Duodenal mucosa (tissue), 2 donors: Measurements from ENCODE around the gene ANKRD22.

Experiments used
- H3K27ac ChIP-seq: one replicate; pipeline ENCODE4 v1.7.0; 2013; ENCODE audit warnings: low read depth, low read length
- H3K27me3 ChIP-seq, 2 donors: one replicate each; pipeline ENCODE4 v1.7.0; 2013; ENCODE audit warnings: low read length in 2 of 2, control low read depth in 1 of 2; ENCODE audit not compliant: insufficient read depth in 2 of 2, control insufficient read depth in 1 of 2
- H3K36me3 ChIP-seq, 2 donors: one replicate each; pipeline ENCODE4 v1.7.0; 2013; ENCODE audit warnings: low read length in 2 of 2, control low read depth in 1 of 2; ENCODE audit not compliant: insufficient read depth in 2 of 2, control insufficient read depth in 1 of 2
- H3K4me1 ChIP-seq, 2 donors: one replicate each; pipeline ENCODE4 v1.7.0; 2013; ENCODE audit warnings: low read length in 2 of 2, control low read depth in 1 of 2; ENCODE audit not compliant: insufficient read depth in 2 of 2, control insufficient read depth in 1 of 2
- H3K4me3 ChIP-seq, 2 donors: one replicate each; pipeline ENCODE4 v1.7.0; 2013; ENCODE audit warnings: low read length in 2 of 2, low read depth in 1 of 2
- H3K9ac ChIP-seq, 2 donors: one replicate each; pipeline ENCODE4 v1.7.0; 2013; ENCODE audit warnings: low read length in 2 of 2, low read depth in 1 of 2
- H3K9me3 ChIP-seq, 2 donors: one replicate each; pipeline ENCODE4 v1.7.0; 2013; ENCODE audit warnings: low read length in 2 of 2, control low read depth in 1 of 2; ENCODE audit not compliant: control insufficient read depth in 1 of 2

ANKRD22 gene

DNA sequence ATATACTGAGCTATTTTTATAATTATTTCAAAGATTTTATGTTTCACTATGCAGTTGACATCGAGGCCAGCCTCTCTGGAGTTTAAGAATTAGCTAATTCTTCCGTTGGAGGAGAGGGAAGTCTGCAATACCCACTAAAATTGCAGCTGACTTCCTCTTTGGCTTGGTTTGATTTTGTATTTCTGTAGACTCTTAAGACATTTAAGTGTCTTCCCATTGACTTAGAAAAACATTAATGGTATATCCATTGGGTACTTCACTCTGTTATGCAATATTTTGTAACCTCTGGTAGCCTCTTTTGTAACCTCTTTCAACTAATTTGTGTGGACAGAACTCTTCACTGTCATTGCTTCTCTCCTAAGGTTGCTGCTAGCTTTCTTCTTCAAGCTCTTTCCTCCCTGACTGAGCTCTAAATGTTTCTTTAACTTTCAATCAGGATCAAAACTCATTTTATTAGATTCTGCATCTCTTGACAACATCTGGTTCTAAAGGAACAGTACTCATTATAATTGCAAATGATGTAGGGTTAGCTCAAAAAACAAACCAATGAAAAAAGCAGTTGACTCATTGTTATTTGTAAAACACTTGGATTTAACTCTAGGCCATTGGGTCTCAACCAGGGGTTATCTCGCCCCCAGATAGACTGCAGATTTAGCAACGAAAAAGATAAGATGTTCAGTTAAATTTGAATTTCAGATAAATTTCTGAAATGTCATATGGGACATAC is 1.7 kb upstream of the ANKRD22 start:
- Histone ChIP-seq H3K9me3 (no peaks in the 10 kb centered on the region), H3K4me1 (peaks cover 7 to 43% of the 10 kb centered on the region in 2 donors), H3K4me3 (no peak overlapping the region), H3K27me3 (no peaks in the 10 kb centered on the region), H3K36me3 (no peaks in the 10 kb centered on the region), H3K27ac (no peak overlapping the region), H3K9ac (no peak overlapping the region)

DNA sequence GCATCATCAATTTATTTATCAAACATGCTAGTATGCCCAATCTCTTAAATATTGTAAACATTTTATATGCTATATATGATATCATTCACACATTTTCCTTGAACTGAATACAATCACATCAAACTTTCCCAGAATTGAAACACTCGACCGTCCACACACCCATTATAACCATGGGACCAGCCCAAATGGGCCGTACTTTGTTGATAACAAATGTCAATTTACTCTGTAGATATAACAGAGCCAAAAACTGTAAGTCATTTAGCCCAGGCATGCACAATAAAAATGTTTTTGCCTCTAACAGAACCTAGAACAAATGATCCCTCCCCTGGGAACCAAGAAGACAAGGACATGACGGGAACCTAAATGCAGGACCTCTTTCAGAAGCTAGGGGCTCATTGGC is 683 bp upstream of the ANKRD22 start:
- no peaks in the 10 kb centered on the region for H3K27me3 ChIP-seq
- no peak overlapping the region for H3K4me3 ChIP-seq
- peaks cover 7 to 40% of the 10 kb centered on the region in 2 donors for H3K4me1 ChIP-seq
- H3K9me3 ChIP-seq = no peaks in the 10 kb centered on the region
- no peaks in the 10 kb centered on the region for H3K36me3 ChIP-seq
- no peak overlapping the region for H3K9ac ChIP-seq
- H3K27ac ChIP-seq = no peak overlapping the region

DNA sequence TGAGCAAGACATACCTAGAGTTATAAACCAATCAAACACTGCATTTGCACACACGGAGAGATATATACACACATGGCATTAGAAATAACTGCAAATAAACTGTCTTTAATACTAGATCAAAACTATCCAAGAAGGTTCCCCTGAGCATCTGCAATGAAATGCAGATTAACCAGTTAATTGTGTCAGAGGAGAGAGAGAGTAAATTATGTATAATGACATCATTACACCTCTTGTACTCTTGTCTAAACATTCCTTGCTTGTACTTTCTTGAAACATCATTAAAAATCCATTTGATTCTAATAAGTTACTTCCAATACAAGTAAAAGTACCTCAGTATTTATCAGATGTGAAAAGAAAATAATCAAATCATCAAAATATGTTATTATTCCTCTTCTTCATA is 932 bp downstream of the ANKRD22 start:
- H3K4me3 ChIP-seq = peak overlapping the region; percentile 17 to 23
- no peaks in the 10 kb centered on the region for H3K9me3 ChIP-seq
- no peak overlapping the region for H3K27ac ChIP-seq
- no peaks in the 10 kb centered on the region for H3K27me3 ChIP-seq
- peak overlapping the region in 1 of 2 donors; percentile 40 for H3K9ac ChIP-seq
- peaks cover 7 to 40% of the 10 kb centered on the region in 2 donors for H3K4me1 ChIP-seq
- no peaks in the 10 kb centered on the region for H3K36me3 ChIP-seq

DNA sequence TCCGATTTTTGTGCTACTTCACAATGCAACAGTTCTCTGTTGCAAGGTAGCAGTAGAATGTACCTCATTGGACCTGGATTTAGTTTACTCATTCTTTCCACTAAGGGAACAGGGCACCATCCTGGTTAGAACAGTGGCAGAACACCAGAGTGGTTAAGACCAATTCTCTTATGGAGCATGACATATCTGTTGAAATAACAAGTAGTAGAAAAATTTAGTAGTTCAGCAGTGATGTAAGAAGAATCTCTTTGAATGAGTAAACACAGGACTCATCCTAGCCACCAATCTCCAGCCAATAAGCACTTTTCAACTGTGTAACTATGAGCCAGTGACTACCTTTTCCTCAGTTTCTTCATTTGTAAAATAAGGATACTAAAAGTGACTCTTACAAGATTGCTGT is 2.4 kb downstream of the ANKRD22 start:
- Histone ChIP-seq H3K4me1 (peaks cover 4 to 33% of the 10 kb centered on the region in 2 donors), H3K27ac (no peak overlapping the region), H3K36me3 (no peaks in the 10 kb centered on the region), H3K4me3 (no peak overlapping the region), H3K9me3 (no peaks in the 10 kb centered on the region), H3K9ac (no peak overlapping the region), H3K27me3 (no peaks in the 10 kb centered on the region)

DNA sequence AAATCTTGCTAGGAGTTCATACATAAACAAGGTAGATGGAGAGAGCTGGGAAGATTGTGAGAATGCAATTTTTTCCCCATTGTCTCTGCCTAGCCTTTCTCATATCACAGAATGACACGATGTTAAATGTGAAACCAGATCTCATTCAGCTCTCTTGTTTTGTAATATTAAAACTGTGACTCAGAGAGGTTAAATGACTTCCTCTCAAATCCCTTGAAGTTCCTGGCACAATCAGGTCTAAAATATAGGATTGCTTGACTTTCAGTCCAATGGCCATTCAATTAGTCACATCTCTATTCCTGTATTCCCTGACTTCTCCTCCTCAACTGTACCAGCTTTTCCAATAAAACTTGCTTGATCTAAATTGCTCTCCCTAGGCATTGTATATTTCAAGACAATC is 3.1 kb downstream of the ANKRD22 start:
- no peak overlapping the region for H3K4me3 ChIP-seq
- no peaks in the 10 kb centered on the region for H3K27me3 ChIP-seq
- H3K36me3 ChIP-seq = no peaks in the 10 kb centered on the region
- no peak overlapping the region for H3K27ac ChIP-seq
- H3K9ac ChIP-seq = no peak overlapping the region
- H3K4me1 ChIP-seq = peaks cover 4 to 32% of the 10 kb centered on the region in 2 donors
- no peaks in the 10 kb centered on the region for H3K9me3 ChIP-seq

DNA sequence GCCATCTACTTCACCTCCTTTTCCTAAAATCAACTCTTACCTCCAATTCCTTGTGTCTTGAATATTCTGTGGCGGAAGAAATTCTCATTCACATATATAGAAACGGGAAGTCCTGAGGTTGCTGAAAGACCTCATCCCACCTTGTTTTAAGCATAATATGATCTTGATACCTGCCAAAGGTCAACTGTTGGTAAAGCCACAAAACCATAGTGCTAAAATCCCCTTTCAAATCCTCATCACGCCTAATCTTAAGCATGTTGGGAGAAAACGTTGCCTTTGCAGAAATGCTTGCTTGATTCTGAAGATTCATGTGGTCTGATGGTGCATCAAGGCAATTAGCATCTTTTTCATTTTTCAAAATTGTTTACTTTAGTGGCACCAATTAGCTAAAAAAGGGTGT is 8.5 kb downstream of the ANKRD22 start:
- Histone ChIP-seq H3K4me1 (peaks cover 0 to 32% of the 10 kb centered on the region in 2 donors), H3K36me3 (no peaks in the 10 kb centered on the region), H3K27ac (no peak overlapping the region), H3K4me3 (no peak overlapping the region), H3K27me3 (no peaks in the 10 kb centered on the region), H3K9me3 (no peaks in the 10 kb centered on the region), H3K9ac (no peak overlapping the region)

DNA sequence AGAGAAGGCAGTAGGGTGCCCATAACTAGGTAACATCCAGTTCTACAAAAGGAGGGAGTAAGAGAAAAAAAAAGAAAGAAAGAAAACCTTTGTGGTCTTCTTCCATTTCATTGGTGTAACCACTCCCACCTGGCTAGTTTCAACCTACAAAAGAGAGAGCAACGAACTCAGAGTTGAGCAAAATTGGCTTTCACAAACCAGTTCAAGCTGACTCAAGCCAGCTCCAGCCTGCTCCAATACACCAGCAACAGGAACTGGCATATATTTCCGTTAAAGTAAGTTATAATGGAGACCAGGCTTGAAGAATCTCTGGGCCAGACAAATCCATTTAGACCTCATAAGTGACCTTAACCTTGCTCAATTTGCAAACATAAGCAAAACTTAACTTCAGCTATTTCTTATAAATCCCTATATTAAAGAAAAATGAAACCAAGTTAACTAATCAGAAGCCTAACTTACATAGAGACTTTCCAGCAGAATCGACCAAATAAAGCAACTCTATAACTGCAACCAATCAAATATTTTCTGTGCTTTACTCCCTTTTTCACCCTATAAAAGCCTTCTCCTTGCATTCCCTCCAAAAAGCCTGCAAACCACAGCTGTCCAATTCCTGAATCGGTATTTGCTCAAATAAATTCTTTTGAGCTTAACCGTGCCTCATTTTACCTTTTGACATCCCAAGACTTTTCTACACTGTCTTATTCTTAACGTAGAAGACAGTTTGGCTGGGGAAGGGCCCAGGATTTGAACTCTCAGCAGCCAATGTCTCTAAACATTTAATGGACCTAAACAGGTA is 10.1 kb downstream of the ANKRD22 start:
- H3K27me3 ChIP-seq = no peaks in the 10 kb centered on the region
- peaks cover 0 to 39% of the 10 kb centered on the region in 2 donors for H3K4me1 ChIP-seq
- H3K9me3 ChIP-seq = no peaks in the 10 kb centered on the region
- no peaks in the 10 kb centered on the region for H3K36me3 ChIP-seq
- H3K4me3 ChIP-seq = peak overlapping the region in 1 of 2 donors; percentile 20
- peak overlapping the region in 1 of 2 donors; percentile 12 for H3K9ac ChIP-seq
- no peak overlapping the region for H3K27ac ChIP-seq

DNA sequence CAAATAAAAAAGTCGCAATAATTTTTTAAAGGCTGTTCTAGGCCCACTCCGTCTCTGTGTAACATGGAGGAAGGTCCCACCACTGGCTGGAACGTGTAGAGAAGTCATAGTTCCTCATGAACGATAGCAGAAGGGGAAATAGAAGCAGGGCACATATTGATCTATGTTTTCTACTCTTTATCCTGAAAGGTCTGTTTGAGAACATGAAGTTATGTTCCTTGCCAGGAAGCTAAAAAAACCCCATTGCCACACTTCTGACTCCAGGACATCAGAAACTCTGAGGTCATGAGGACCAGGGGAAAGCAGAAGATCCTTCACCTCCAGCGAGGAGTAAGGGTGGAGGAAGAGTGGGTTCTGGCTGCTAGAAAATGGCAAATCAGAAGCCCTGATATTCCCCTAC is 10.8 kb downstream of the ANKRD22 start:
- no peaks in the 10 kb centered on the region for H3K36me3 ChIP-seq
- peaks cover 0 to 45% of the 10 kb centered on the region in 2 donors for H3K4me1 ChIP-seq
- H3K9ac ChIP-seq = peak overlapping the region in 1 of 2 donors; percentile 12
- H3K4me3 ChIP-seq = peak overlapping the region in 1 of 2 donors; percentile 20
- H3K27me3 ChIP-seq = no peaks in the 10 kb centered on the region
- H3K9me3 ChIP-seq = no peaks in the 10 kb centered on the region
- H3K27ac ChIP-seq = no peak overlapping the region

DNA sequence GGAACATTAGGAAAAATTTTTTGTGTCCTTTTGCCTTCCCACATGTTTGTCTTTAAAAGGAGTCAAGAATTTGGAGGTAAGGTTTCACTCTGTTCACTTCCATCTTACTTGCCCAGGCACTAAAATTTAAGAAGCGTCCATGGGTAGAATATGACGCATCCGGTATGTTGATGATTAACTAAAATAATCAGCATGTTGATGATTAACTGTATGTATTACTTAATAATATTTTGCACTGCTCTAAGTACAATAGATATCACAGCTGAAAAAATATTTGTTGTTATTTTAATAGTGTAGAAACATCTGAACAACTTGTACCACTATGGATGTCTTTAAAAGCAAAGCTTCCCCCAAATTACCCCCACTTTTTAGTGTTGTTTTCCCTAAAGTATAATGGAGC is 11.5 kb downstream of the ANKRD22 start:
- Histone ChIP-seq H3K9me3 (no peaks in the 10 kb centered on the region), H3K27ac (peak overlapping the region; percentile 35), H3K9ac (no peak overlapping the region), H3K4me3 (peak overlapping the region in 1 of 2 donors; percentile 20), H3K4me1 (peaks cover 0 to 51% of the 10 kb centered on the region in 2 donors), H3K36me3 (no peaks in the 10 kb centered on the region), H3K27me3 (no peaks in the 10 kb centered on the region)

DNA sequence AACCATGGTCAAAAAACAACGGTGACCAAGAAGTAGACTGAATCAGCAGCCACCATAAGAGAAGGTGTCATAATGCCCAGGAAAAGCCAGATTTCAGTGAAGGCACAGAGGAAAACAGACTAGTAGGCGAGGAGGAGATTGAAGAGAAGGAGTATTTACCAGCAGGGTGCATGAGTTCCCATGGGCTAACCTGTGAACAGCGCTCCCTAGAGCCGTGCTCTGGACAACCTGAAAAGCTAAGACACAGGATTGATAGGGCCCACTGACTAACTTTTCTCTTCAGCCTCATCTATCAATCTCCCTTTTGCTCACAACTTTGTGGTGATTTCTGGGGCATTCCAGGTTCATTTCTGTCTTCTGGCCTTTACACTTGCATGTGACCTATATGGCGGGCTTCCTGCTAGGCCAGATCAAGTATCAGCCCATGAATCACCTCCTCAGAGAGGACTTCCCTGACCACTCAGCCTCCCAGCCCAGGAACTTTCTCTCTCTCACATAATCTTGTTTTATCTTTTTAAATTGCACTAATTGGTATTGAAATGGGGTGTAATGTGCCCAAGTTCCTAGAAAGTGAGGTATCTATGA is 12.8 kb downstream of the ANKRD22 start:
- Histone ChIP-seq H3K36me3 (no peaks in the 10 kb centered on the region), H3K27me3 (no peaks in the 10 kb centered on the region), H3K9me3 (no peaks in the 10 kb centered on the region), H3K9ac (no peak overlapping the region), H3K4me3 (no peak overlapping the region), H3K27ac (no peak overlapping the region), H3K4me1 (peaks cover 0 to 51% of the 10 kb centered on the region in 2 donors)
